ENCODE measurements around the gene SRPK3.

GRCh38 chrX:153762626-153763173 is 18.1 kb upstream of the SRPK3 start:
- no peak for TF ChIP-seq SMC3 (IDR thresholded peaks at IDR 0.05; ENCODE audit: low read depth, low read length)
- TF ChIP-seq ZBTB33 (IDR thresholded peaks at IDR 0.05; ENCODE audit: borderline replicate concordance, low read depth) = no peak
- TF ChIP-seq POLR2AphosphoS5 (IDR thresholded peaks at IDR 0.05; ENCODE audit: low read depth, low read length) = no peak
- TF ChIP-seq TAF1 (IDR thresholded peaks at IDR 0.05; ENCODE audit: borderline replicate concordance, low read depth, low read length) = no peak
- no peak for TF ChIP-seq MEF2A (IDR thresholded peaks at IDR 0.05; ENCODE audit: borderline replicate concordance, low read depth)
